ENCODE measurements around the gene OTOS. TPM values are rescaled to one million over a fixed set of nuclear protein-coding genes. Genes with fewer than 3 reads are reported as not detected.

OTOS gene
- total and polyA plus RNA-seq, 9 of the 15 experiments (the other 6 are each of a cell fraction or from before 2014, with no cell fraction given) = not detected

DNA sequence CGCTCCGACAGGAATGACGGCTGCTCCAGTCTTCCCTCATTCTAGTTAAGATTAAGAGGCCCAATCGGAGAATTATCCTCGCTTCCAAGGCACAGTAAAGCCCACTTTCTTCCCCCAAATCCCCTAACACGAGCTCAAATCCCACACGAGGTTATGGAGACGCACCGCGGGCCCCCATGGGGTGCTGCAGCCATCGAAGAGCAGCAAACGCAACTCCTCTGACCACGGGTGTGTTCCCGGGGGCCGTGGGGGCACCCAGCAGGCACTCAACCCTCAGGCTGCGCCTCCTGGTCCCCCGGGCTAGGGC, 4.8 kb downstream of the OTOS start:
- Histone ChIP-seq H3K4me2 (ENCODE audit: insufficient read depth, low read length) (peak overlapping the region; percentile 81), H4K20me1 (replicated peaks; ENCODE audit: control insufficient read depth, insufficient read depth, low read length) (no peaks in the 10 kb centered on the region), H3K9me1 (ENCODE audit: control insufficient read depth, insufficient read depth, low read length) (no peaks in the 10 kb centered on the region), H3K36me3 (ENCODE audit: control insufficient read depth, insufficient read depth, low read length) (peaks cover 31% of the 10 kb centered on the region; the same call in 1 of the 3 replicates), H3K4me1 (replicated peaks in 1 of 2; ENCODE audit: control insufficient read depth in 2 of 2, insufficient read depth in 2 of 2, low read length in 2 of 2) (peaks cover 0 to 16% of the 10 kb centered on the region in 2 experiments; a peak in 2 of 5 replicates), H3K9me3 (replicated peaks; ENCODE audit: control insufficient read depth, insufficient read depth, low read depth, low read length) (no peaks in the 10 kb centered on the region), H3K9ac (ENCODE audit: insufficient read depth in 1 of 2, low read depth in 2 of 2, low read length in 2 of 2) (peak overlapping the region; percentile 79 to 95), H3K79me2 (ENCODE audit: control insufficient read depth, insufficient read depth, low read length) (peaks cover 19% of the 10 kb centered on the region), H3K4me3 (peak overlapping the region; percentile 83), H2AFZ (ENCODE audit: low read depth, low read length) (peak overlapping the region; percentile 55; the same call in 1 of the 2 replicates), H3K27me3 (ENCODE audit: control insufficient read depth in 2 of 2, insufficient read depth in 2 of 2, low read length in 2 of 2) (peaks cover 0 to 21% of the 10 kb centered on the region in 2 experiments; a peak in 2 of 5 replicates), H3K27ac (ENCODE audit: extremely low read depth, low read depth, low read length) (peak overlapping the region; percentile 41; the same call in 2 of the 3 replicates)
- intact Hi-C loops (cut with micrococcal nuclease) = no loop called here
- FAIRE-seq (no peak), ATAC-seq (peak; percentile 54), DNase-seq (ENCODE audit: extremely low read depth in 1 of 4, low spot score in 3 of 4) (no peak)
- in situ Hi-C loops (cut with MboI) = no loop called here
- TF ChIP-seq KLF16 (IDR thresholded peaks at IDR 0.05) (no peak), ZNF75A (CRISPR knock-in tag; IDR thresholded peaks at IDR 0.05) (no peak), TEAD1 (CRISPR knock-in tag; IDR thresholded peaks at IDR 0.05) (no peak), ZEB2 (IDR thresholded peaks at IDR 0.05) (no peak), HOXB6 (CRISPR knock-in tag; IDR thresholded peaks at IDR 0.05; ENCODE audit: borderline replicate concordance) (no peak)
- TF ChIP-seq, protein P1, sequence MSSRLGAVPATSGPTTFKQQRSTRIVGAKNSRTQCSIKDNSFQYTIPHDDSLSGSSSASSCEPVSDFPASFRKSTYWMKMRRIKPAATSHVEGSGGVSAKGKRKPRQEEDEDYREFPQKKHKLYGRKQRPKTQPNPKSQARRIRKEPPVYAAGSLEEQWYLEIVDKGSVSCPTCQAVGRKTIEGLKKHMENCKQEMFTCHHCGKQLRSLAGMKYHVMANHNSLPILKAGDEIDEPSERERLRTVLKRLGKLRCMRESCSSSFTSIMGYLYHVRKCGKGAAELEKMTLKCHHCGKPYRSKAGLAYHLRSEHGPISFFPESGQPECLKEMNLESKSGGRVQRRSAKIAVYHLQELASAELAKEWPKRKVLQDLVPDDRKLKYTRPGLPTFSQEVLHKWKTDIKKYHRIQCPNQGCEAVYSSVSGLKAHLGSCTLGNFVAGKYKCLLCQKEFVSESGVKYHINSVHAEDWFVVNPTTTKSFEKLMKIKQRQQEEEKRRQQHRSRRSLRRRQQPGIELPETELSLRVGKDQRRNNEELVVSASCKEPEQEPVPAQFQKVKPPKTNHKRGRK (tag; IDR thresholded peaks at IDR 0.05) = no peak
- BruUV-seq (replicated peaks) = TSS peak; percentile 59
- ChIA-PET POLR2A (interaction anchor here (0.6 kb wide), 1 partner anchor 88 kb away, joined by 3 read pairs; no protein-coding TSS in a partner anchor), CTCF (ENCODE audit: low intra/inter-chr PET ratio) (no interaction called here)
- WGBS (ENCODE audit: insufficient coverage, low coverage, missing lambda C conversion rate) = 2% methylated on average over 9 of the region's 17 CpGs
